Measurements from ENCODE around the gene ASPG.

ASPG gene

GRCh38 chr14:104145826-104146601, 60.5 kb downstream of the ASPG start:
- TF ChIP-seq, protein P1, sequence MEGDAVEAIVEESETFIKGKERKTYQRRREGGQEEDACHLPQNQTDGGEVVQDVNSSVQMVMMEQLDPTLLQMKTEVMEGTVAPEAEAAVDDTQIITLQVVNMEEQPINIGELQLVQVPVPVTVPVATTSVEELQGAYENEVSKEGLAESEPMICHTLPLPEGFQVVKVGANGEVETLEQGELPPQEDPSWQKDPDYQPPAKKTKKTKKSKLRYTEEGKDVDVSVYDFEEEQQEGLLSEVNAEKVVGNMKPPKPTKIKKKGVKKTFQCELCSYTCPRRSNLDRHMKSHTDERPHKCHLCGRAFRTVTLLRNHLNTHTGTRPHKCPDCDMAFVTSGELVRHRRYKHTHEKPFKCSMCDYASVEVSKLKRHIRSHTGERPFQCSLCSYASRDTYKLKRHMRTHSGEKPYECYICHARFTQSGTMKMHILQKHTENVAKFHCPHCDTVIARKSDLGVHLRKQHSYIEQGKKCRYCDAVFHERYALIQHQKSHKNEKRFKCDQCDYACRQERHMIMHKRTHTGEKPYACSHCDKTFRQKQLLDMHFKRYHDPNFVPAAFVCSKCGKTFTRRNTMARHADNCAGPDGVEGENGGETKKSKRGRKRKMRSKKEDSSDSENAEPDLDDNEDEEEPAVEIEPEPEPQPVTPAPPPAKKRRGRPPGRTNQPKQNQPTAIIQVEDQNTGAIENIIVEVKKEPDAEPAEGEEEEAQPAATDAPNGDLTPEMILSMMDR (IDR thresholded peaks at IDR 0.05; ENCODE audit: insufficient read depth, low read depth, low read length, missing control alignments), result no peak
- DNase-seq (ENCODE audit: low read depth), result no peak
- H3K4me3 ChIP-seq (ENCODE audit: low read length), result no peak overlapping the region

DNA sequence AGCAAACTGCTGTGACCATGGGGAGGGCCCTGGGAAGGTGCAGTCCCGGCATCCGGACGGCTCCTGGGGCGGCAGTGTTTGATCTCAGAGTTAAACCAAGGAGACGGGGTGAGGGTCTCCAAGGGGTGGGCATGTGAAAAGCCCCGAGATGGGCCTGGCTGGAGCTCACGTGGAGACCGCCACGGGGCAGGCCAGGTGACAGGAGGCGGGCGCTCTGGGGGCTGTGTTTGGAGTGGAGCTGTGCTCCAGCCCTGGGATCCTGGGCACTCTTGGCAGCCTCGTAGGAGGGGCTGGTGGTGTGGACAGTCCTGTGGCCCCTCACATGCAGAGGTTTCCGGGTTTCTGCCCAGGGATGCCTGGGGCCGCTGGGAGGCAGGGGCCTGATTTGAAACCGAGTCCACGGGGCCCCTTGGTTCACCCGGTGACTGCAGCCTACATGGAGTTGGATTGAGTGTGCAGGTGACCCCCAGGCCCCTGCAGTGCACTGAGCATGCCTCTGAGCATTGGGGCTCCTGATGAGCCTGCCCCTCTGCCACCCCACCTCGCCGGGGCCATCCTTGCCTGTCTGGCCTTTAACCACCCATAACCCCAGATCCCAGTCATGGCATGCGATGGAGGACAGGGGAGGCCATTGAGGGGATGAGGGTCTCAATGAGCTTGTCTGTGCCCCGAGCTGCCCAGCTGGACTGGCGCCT, 61.3 kb downstream of the ASPG start:
- TF ChIP-seq, protein P1 (IDR thresholded peaks at IDR 0.05; ENCODE audit: insufficient read depth, low read depth, low read length, missing control alignments), result no peak
- DNase-seq (ENCODE audit: low read depth), result no peak

GRCh38 chr14:104147346-104148125, 62.0 kb downstream of the ASPG start:
- DNase-seq (ENCODE audit: low read depth), result no peak

More for the DNA sequence above, 61.3 kb downstream of the ASPG start:
- H3K4me3 ChIP-seq (ENCODE audit: low read length), result no peak overlapping the region

DNA sequence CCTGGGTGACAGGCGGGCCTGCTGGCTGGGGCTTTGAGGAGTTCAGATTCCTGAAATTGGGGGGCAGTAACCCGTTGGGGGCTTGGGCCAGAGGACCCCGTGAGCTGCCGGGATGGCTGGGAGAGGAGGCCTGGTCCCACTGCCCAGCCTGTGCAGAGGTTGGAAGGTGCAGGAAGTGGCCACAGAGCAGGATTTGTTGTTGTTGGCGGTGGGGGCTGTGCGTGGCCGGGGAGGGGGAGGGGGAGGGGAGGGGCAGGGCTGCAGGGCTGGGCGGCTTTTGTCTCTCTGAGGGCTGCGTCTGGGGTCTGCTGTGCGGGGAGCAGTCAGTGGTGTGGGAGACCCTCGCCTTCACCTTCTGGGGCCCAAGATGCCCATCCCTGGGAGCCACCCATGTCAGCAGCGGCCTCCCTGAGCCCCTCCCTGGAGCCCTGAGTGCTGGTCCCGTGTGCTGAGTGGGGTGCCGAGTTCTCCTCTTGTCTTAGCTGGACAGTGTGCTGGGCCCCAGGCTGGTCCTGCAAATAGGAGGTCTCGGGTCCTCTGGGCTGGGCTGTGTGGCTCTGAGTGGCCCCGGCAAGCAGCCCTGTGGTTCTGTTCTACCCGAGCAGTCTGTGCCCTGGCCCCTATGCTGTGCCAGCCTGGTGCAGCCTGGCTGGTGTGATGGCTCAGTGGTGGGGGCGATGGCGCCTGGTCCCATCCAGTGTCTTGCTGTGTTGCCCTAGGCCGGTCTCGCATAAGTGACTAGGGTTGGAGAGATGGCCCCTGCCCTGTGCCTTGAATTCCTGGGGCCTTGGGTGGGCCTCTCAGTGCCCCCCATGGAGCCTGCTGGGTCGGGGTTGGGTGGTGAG, 63.2 kb downstream of the ASPG start:
- DNase-seq (ENCODE audit: low read depth), result no peak
- H3K4me3 ChIP-seq (ENCODE audit: low read length), result no peak overlapping the region
- TF ChIP-seq, protein P1 (IDR thresholded peaks at IDR 0.05; ENCODE audit: insufficient read depth, low read depth, low read length, missing control alignments), result no peak

More at GRCh38 chr14:104147346-104148125, 62.0 kb downstream of the ASPG start:
- TF ChIP-seq, protein P1 (IDR thresholded peaks at IDR 0.05; ENCODE audit: insufficient read depth, low read depth, low read length, missing control alignments), result no peak
- H3K4me3 ChIP-seq (ENCODE audit: low read length), result no peak overlapping the region

- DNase-seq (ENCODE audit: low read depth), result no peak
- TF ChIP-seq, protein P1 (IDR thresholded peaks at IDR 0.05; ENCODE audit: insufficient read depth, low read depth, low read length, missing control alignments), result no peak
- H3K4me3 ChIP-seq (ENCODE audit: low read length), result no peak overlapping the region
Measured at GRCh38 chr14:104149278-104149595, 63.7 kb downstream of the ASPG start.

DNA sequence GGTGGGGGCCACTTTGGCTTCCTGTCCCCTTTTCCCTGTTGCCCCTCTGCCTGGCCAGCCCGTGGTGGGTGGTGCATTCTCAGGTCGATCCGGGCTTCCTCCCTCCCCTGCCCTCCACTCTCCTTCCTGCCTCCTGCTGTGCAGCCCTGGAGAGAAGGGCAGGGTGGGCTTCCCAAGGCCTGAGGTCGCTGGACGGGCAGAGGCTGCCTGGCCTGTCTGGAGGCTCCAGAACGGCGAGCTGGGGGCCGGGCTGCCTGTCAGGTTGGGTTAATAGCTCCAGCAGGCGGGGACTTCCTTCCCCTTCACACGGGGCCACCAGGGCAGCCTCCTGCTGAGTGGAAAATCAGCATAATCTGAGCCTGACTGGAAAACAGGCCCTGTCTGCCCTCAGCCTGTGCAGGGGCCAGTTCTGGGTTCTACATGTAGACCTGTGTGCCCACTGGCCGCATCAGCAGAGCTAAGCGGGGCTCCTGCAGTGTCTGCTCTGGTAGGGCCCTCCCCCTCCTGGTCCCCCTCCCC, 64.2 kb downstream of the ASPG start:
- TF ChIP-seq, protein P1 (IDR thresholded peaks at IDR 0.05; ENCODE audit: insufficient read depth, low read depth, low read length, missing control alignments), result no peak
- DNase-seq (ENCODE audit: low read depth), result no peak

More for the DNA sequence above, 64.2 kb downstream of the ASPG start:
- H3K4me3 ChIP-seq (ENCODE audit: low read length), result no peak overlapping the region

Measured in epithelial cell of esophagus (primary cell).